ENCODE measurements around the gene GRIN1.

DNA sequence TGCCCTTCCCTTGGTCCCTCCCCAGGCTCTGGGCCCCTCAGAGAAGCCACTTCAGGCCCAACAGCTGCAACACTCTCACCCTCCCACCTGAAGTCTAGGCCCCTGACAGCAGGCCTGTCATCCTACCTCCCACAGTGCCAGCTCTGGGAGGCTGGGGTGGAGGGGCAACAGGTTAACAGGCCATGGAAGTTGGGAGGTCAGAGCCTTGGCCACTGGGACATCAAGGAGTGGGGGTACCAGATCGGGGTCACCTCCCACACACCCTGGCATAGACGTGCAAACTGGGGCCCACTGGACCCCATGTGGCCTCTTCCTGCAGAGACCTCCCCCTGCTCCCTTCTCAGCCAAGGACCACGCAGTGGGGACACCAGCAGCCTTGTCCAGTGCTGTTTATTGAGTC lies 52.3 kb downstream of the GRIN1 start:
- TF ChIP-seq POLR2A (IDR thresholded peaks at IDR 0.05) = no peak
- TF ChIP-seq, protein P1, sequence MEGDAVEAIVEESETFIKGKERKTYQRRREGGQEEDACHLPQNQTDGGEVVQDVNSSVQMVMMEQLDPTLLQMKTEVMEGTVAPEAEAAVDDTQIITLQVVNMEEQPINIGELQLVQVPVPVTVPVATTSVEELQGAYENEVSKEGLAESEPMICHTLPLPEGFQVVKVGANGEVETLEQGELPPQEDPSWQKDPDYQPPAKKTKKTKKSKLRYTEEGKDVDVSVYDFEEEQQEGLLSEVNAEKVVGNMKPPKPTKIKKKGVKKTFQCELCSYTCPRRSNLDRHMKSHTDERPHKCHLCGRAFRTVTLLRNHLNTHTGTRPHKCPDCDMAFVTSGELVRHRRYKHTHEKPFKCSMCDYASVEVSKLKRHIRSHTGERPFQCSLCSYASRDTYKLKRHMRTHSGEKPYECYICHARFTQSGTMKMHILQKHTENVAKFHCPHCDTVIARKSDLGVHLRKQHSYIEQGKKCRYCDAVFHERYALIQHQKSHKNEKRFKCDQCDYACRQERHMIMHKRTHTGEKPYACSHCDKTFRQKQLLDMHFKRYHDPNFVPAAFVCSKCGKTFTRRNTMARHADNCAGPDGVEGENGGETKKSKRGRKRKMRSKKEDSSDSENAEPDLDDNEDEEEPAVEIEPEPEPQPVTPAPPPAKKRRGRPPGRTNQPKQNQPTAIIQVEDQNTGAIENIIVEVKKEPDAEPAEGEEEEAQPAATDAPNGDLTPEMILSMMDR (IDR thresholded peaks at IDR 0.05) = no peak

All from thyroid gland (tissue), 4 donors.